Ovary (tissue), 9 donors: ENCODE measurements around the gene LEKR1. TPM values are rescaled to one million over a fixed set of nuclear protein-coding genes. Genes with fewer than 3 reads are reported as not detected.

Experiments
- DNase-seq, 5 donors: peaks; one replicate each; pipeline ENCODE4 v3.0.0-alpha.2; 2019 to 2020
- H3K27ac ChIP-seq, 2 donors: fragments of 200-600 bp; one replicate each; pipeline versions ENCODE4 v1.5.1 to v1.8.0; 2019 to 2022
- H3K27me3 ChIP-seq: fragments of 200-600 bp; one replicate; pipeline ENCODE4 v1.8.0; 2022
- H3K36me3 ChIP-seq: fragments of 200-600 bp; sonication (generic); one replicate; pipeline ENCODE4 v1.5.1; 2019
- H3K4me1 ChIP-seq: one replicate; pipeline ENCODE4 v1.8.1; 2013; ENCODE audit warnings: mild to moderate bottlenecking, moderate library complexity; ENCODE audit not compliant: insufficient read depth
- H3K4me3 ChIP-seq: fragments of 200-600 bp; sonication (generic); one replicate; pipeline ENCODE4 v1.5.1; 2017
- H3K9me3 ChIP-seq, 2 donors: fragments of 200-600 bp in 1 of 2; sonication (generic) in 1 of 2; one replicate each; pipeline versions ENCODE4 v1.5.1 to v1.8.1; 2013 to 2019; ENCODE audit warnings: mild to moderate bottlenecking in 1 of 2, moderate library complexity in 1 of 2
- CTCF ChIP-seq, 3 donors: fragments of 450-650 bp in 2 of 3; fragments of 200-600 bp in 1 of 3; IDR thresholded peaks; one replicate each; pipeline versions ENCODE4 v1.5.1 to v1.8.0; 2016 to 2022; ENCODE audit warnings: antibody characterized with exemption in 3 of 3, mild to moderate bottlenecking in 1 of 3
- EP300 ChIP-seq: sonication (generic); formaldehyde crosslinking; IDR thresholded peaks from one replicate; pipeline ENCODE4 v1.6.1; 2017; ENCODE audit warnings: antibody characterized with exemption
- POLR2A ChIP-seq: fragments of 450-650 bp; IDR thresholded peaks from one replicate; pipeline ENCODE4 v1.6.1; 2017; ENCODE audit warnings: antibody characterized with exemption, mild to moderate bottlenecking, moderate library complexity
- WGBS, 3 donors: extraction: QIAGEN DNeasy Blood & Tissue Kit in 1 of 3; methylation state at CpG; one replicate each; pipeline versions ENCODE4 v1.1.5 to v1.1.7; 2013 to 2017; 5-methylcytosine and 5-hydroxymethylcytosine counted together
- intact Hi-C, 4 donors: fragments of 100-400 bp; cut with DNase I; formaldehyde crosslinking; loops; one replicate each; pipeline versions ENCODE4 v1.11.0 to v1.15.1; 2022 to 2023
- polyA plus RNA-seq, 2 donors: library from polyadenylated mRNA; stranded (reverse); fragments of 200-250 nt in 1 of 2; fragments of 350-450 nt in 1 of 2; fragmentation: Illumina TruSeq in 1 of 2; extraction: RNeasy Lipid Tissue Mini Kit (QIAGEN cat#74804) in 1 of 2; gene quantifications; one replicate each; pipeline ENCODE4 v1.2.3, GENCODE V29; 2013 to 2014
- total RNA-seq, 7 donors: library from RNA; depleted of rRNA in 2 of 7; stranded (reverse); fragments of >200 nt in 2 of 7; fragmentation: NEBNext Ultra II Directional in 3 of 7; extraction: Animal tissue kit (Norgen Biotek cat#: 25700) in 3 of 7; gene quantifications; one replicate each; pipeline versions ENCODE4 v1.1.0 to v1.2.4, GENCODE V29; 2016 to 2023
- donor health status: DM: no; HTN: no; CAD: no; lungs with moderate emphysema.
- donor health status: DM: no; HTN: no; CAD: no.
- donor health status: Bipolar disorder and iron deficiency.
- donor health status: DM: yes; HTN: yes; CAD: no.
- donor health status: DM: no; HTN: no; CAD: no.
- donor health status: DM: yes; HTN: yes; CAD: no.

LEKR1 gene
- total and polyA plus RNA-seq, 9 donors: 0.38 to 7.8 (median 2.4) TPM

DNA sequence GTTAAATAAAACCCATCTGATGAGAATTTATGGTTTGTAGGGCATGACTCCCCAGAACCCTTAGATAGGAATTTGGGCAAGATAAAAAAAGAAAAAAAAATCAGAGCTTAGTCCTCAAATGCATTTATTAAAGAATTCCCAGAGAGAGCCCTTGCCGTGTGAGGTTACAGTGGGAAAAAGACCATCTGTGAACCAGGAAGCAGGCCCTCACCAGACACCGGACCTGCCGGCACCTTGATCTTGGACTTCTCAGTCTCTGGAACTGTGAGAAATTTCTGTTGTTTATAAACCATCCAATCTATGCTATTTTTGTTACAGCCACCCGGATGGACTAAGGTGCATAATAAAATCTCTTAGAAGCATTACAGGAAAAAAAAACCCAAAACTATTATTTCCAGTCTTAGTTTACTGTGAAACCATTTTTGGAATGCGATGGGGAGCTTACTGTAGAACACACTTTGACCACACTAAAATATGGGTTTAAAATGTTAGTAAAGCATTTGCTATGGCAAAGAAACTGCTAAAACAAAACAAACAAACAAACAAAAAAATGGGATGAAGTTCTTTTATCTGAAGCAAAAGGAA lies 72.2 kb downstream of the LEKR1 start:
- no peaks in the 10 kb centered on the region for H3K36me3 ChIP-seq
- 15 to 37% (median 24%) methylated on average over 5 of the region's 5 CpGs for WGBS, 3 donors
- TF ChIP-seq POLR2A: no peak
- TF ChIP-seq CTCF (IDR thresholded peaks at IDR 0.05): no peak
- no peak for TF ChIP-seq EP300
- no peak overlapping the region for H3K27ac ChIP-seq
- intact Hi-C loops: no loop called here
- H3K9me3 ChIP-seq: no peaks in the 10 kb centered on the region
- H3K27me3 ChIP-seq: no peaks in the 10 kb centered on the region
- no peak overlapping the region for H3K4me3 ChIP-seq
- H3K4me1 ChIP-seq: no peaks in the 10 kb centered on the region
- no peak for DNase-seq

DNA sequence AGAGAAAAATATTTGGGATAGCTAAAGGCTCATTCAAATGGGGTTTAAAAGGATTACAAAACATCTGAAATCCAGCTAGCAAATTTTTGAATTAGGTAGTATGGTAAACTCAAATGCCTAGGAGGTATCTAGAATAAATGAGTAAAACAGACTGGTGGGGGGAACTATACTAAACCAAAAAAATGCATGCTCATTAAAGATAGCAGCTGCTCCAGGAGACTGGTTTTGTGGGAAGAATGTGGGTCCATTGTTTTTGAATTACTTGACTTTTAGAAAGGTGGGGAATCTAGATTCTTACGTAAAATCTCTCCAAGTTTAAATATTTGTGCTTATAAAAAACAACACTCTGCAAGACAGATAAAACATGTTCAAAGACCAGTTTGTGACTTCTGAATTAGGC lies 73.8 kb downstream of the LEKR1 start:
- intact Hi-C loops: no loop called here
- Histone ChIP-seq H3K36me3 (no peaks in the 10 kb centered on the region), H3K4me3 (no peak overlapping the region), H3K27ac (no peak overlapping the region), H3K4me1 (no peaks in the 10 kb centered on the region), H3K9me3 (no peaks in the 10 kb centered on the region), H3K27me3 (no peaks in the 10 kb centered on the region)
- WGBS, 3 donors: 16 to 24% (median 21%) methylated on average over 1 of the region's 1 CpG
- TF ChIP-seq CTCF (IDR thresholded peaks at IDR 0.05) (no peak), EP300 (no peak), POLR2A (no peak)
- DNase-seq: no peak

GRCh38 chr3:156902916-156903315 lies 76.8 kb downstream of the LEKR1 start:
- no peaks in the 10 kb centered on the region for H3K9me3 ChIP-seq
- no peaks in the 10 kb centered on the region for H3K4me1 ChIP-seq
- H3K27me3 ChIP-seq: no peaks in the 10 kb centered on the region
- H3K4me3 ChIP-seq: no peak overlapping the region
- no peak for TF ChIP-seq POLR2A
- TF ChIP-seq CTCF (IDR thresholded peaks at IDR 0.05): no peak
- no peak for TF ChIP-seq EP300
- intact Hi-C loops: no loop called here
- H3K36me3 ChIP-seq: no peaks in the 10 kb centered on the region
- H3K27ac ChIP-seq: no peak overlapping the region
- no peak for DNase-seq

DNA sequence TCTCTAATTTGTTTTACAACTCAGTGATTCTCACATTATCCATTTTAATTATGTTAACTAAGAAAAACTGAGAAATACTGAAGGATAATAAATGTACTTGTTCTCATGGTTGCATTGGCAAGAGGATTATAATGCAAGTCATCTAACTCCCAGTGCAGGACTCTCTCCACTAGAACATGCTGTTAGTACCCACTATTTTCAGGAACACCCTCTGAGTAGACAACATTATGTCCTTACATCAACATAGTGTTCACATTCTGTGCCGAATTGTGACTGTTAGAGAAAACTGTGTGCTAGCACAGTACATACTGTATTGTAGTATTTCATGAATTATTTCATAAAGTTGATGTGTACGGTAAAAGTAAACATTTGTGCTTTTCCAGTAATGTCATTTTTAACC lies 80.1 kb downstream of the LEKR1 start:
- no peak overlapping the region for H3K27ac ChIP-seq
- TF ChIP-seq POLR2A: no peak
- TF ChIP-seq EP300: no peak
- TF ChIP-seq CTCF (IDR thresholded peaks at IDR 0.05): no peak
- no peaks in the 10 kb centered on the region for H3K9me3 ChIP-seq
- no peaks in the 10 kb centered on the region for H3K27me3 ChIP-seq
- WGBS, 3 donors: 14 to 17% (median 17%) methylated on average over 2 of the region's 2 CpGs
- H3K36me3 ChIP-seq: no peaks in the 10 kb centered on the region
- DNase-seq: no peak
- intact Hi-C loops: no loop called here
- no peaks in the 10 kb centered on the region for H3K4me1 ChIP-seq
- H3K4me3 ChIP-seq: no peak overlapping the region
